HG03280 (cell line): ENCODE data around the gene NPEPL1.
"Not testable (repeated sequence)": the region's sequence is repeated elsewhere in the genome, so short reads cannot be mapped to it uniquely, and the experiment has no call there.

Experiments
- ATAC-seq: cut with Tn5 transposase; IDR thresholded peaks from one replicate; pipeline ENCODE4 v1.9.1; 2021; ENCODE audit warnings: mild to moderate bottlenecking, moderate library complexity; ENCODE audit not compliant: unreplicated experiment

NPEPL1 gene

GRCh38 chr20:58755766-58756449, 63.3 kb downstream of the NPEPL1 start:
- no peak for ATAC-seq

GRCh38 chr20:58756450-58756775, 63.8 kb downstream of the NPEPL1 start:
- no peak for ATAC-seq

- not testable (repeated sequence) for ATAC-seq
These were observed 65.0 kb downstream of the NPEPL1 start for GRCh38 chr20:58757647-58758046.

- ATAC-seq = no peak
These were observed 67.3 kb downstream of the NPEPL1 start for GRCh38 chr20:58759947-58760346.

- ATAC-seq = no peak
These were observed 68.3 kb downstream of the NPEPL1 start for GRCh38 chr20:58760856-58761255.

- no peak for ATAC-seq
These were observed 69.5 kb downstream of the NPEPL1 start for GRCh38 chr20:58762120-58762519.

GRCh38 chr20:58763076-58763475, 70.5 kb downstream of the NPEPL1 start:
- ATAC-seq = no peak
